HepG2 (cell line): Measurements from ENCODE around the gene DDX24. TPM values are rescaled to one million over a fixed set of nuclear protein-coding genes. Genes with fewer than 3 reads are reported as not detected.

Source experiments
- ATAC-seq: fragments of 200-7000 bp; cut with Tn5 transposase; 3 replicates; pipeline ENCODE4 v1.9.1; 2020; ENCODE audit warnings: mild to moderate bottlenecking, moderate library complexity
- BruUV-seq: library from RNA; stranded (reverse); fragments of 400-500 nt; replicated peaks from 2 replicates; lab custom pipeline; 2021; lab: Mats Ljungman, UMichigan
- CTCF ChIA-PET: fragments of 300-600 bp; formaldehyde crosslinking; extraction: SDS; loops from one replicate; lab custom pipeline; 2021; ENCODE audit warnings: low total read pairs, inconsistent platforms, low intra/inter-chr PET ratio; lab: Yijun Ruan, JAX
- POLR2A ChIA-PET: fragments of 350-600 bp; sonication (Branson Sonifier 250); formaldehyde crosslinking; loops from one replicate; lab custom pipeline; 2020; ENCODE audit warnings: antibody characterized with exemption, inconsistent platforms; lab: Yijun Ruan, JAX
- DNase-seq: peaks from one replicate; pipeline ENCODE4 v3.0.0-alpha.2; 2015; ENCODE audit warnings: low spot score
- FAIRE-seq: peaks from 3 replicates; lab custom pipeline; 2011; peaks lifted over from hg19 to GRCh38; lab: Jason Lieb, UNC
- H2AFZ ChIP-seq: one replicate; pipeline ENCODE4 v1.6.1; 2011; ENCODE audit warnings: low read length, inconsistent platforms
- H3K27ac ChIP-seq: fragments of 300-600 bp; 3 replicates; pipeline ENCODE4 v1.8.0; 2011; ENCODE audit warnings: mixed run types, mild to moderate bottlenecking, mixed read lengths, low read length, inconsistent platforms; ENCODE audit not compliant: insufficient read depth; ENCODE audit errors: extremely low read length
- H3K27me3 ChIP-seq, 2 experiments: fragments of 200-600 bp in 1 of 2; 2 replicates in 1 of 2; 3 replicates in 1 of 2; pipeline versions ENCODE4 v1.6.0 to v1.8.0; 2011; ENCODE audit warnings: low read length in 2 of 2, mild to moderate bottlenecking in 2 of 2, moderate library complexity in 2 of 2, inconsistent platforms in 1 of 2; ENCODE audit not compliant: insufficient read depth in 2 of 2, control insufficient read depth in 1 of 2
- H3K36me3 ChIP-seq, 2 experiments: fragments of 200-600 bp in 1 of 2; replicated peaks in 1 of 2; 2 replicates in 1 of 2; 3 replicates in 1 of 2; pipeline versions ENCODE4 v1.5.1 to v1.8.0; 2011; ENCODE audit warnings: low read length in 2 of 2, inconsistent platforms in 1 of 2; ENCODE audit not compliant: insufficient read depth in 2 of 2, control insufficient read depth in 1 of 2
- H3K4me1 ChIP-seq: 2 replicates; pipeline ENCODE4 v1.5.1; 2012; ENCODE audit warnings: low read length, inconsistent platforms; ENCODE audit not compliant: insufficient read depth
- H3K4me2 ChIP-seq: 2 replicates; pipeline ENCODE4 v1.6.0; 2011; ENCODE audit warnings: low read depth, low read length, inconsistent platforms
- H3K4me3 ChIP-seq, 3 experiments: fragments of 200-600 bp in 1 of 3; sonication (generic), shearing (Covaris generic) in 1 of 3; replicated peaks in 1 of 3; 2 replicates each; pipeline ENCODE4 v1.5.1; 2011 to 2016; ENCODE audit warnings: low read length in 3 of 3, inconsistent platforms in 2 of 3, low read depth in 2 of 3, mild to moderate bottlenecking in 2 of 3, control low read depth in 1 of 3, mixed read lengths in 1 of 3; ENCODE audit not compliant: insufficient read depth in 1 of 3
- H3K79me2 ChIP-seq: one replicate; pipeline ENCODE4 v1.6.1; 2011; ENCODE audit warnings: low read length, inconsistent platforms; ENCODE audit not compliant: insufficient read depth
- H3K9ac ChIP-seq: 2 replicates; pipeline ENCODE4 v1.6.0; 2011; ENCODE audit warnings: mild to moderate bottlenecking, low read depth, low read length, inconsistent platforms; ENCODE audit not compliant: insufficient read depth
- H3K9me3 ChIP-seq: 2 replicates; pipeline ENCODE4 v1.5.1; 2012; ENCODE audit warnings: mild to moderate bottlenecking, low read length
- H4K20me1 ChIP-seq: 2 replicates; pipeline ENCODE4 v1.6.0; 2011; ENCODE audit warnings: inconsistent platforms, mild to moderate bottlenecking, low read length, moderate library complexity; ENCODE audit not compliant: insufficient read depth
- BRF2 ChIP-seq: sonication (generic); formaldehyde crosslinking; IDR thresholded peaks from 2 replicates; pipeline ENCODE4 v1.8.1; 2022; ENCODE audit warnings: mild to moderate bottlenecking, missing genetic modification reagents
- HNRNPK ChIP-seq: fragments of 200-400 bp; formaldehyde crosslinking; IDR thresholded peaks from 2 replicates; pipeline ENCODE4 v1.6.1; 2018; ENCODE audit warnings: low read length, low read depth, moderate library complexity, mild to moderate bottlenecking; ENCODE audit not compliant: poor library complexity, severe bottlenecking
- MBD4 ChIP-seq: IDR thresholded peaks from 2 replicates; pipeline ENCODE4 v1.6.1; 2012; ENCODE audit warnings: low read length, inconsistent platforms, borderline replicate concordance
- ONECUT2 ChIP-seq: sonication (generic); formaldehyde crosslinking; IDR thresholded peaks from 2 replicates; pipeline ENCODE4 v1.4.0; 2020; ENCODE audit warnings: missing genetic modification reagents
- PATZ1 ChIP-seq: sonication (generic); formaldehyde crosslinking; IDR thresholded peaks from 2 replicates; pipeline ENCODE4 v1.4.0; 2020; ENCODE audit warnings: missing genetic modification reagents
- PCBP1 ChIP-seq: fragments of 200-400 bp; formaldehyde crosslinking; IDR thresholded peaks from 2 replicates; pipeline ENCODE4 v1.6.1; 2017; ENCODE audit warnings: mild to moderate bottlenecking, low read depth, low read length, borderline replicate concordance
- RNF2 ChIP-seq: fragments of 450-650 bp; conservative IDR thresholded peaks from 2 replicates; pipeline ENCODE4 v1.6.1; 2016; ENCODE audit warnings: low read depth
- SP5 ChIP-seq: IDR thresholded peaks from 2 replicates; pipeline ENCODE4 v1.6.1; 2016; ENCODE audit warnings: low read depth, borderline replicate concordance
- THAP11 ChIP-seq: IDR thresholded peaks from 2 replicates; pipeline ENCODE4 v1.6.1; 2016; ENCODE audit warnings: missing biosample characterization, missing genetic modification reagents
- ZFX ChIP-seq: sonication (generic); formaldehyde crosslinking; IDR thresholded peaks from 2 replicates; pipeline ENCODE4 v1.4.0; 2020; ENCODE audit warnings: mild to moderate bottlenecking, low read depth, missing genetic modification reagents, moderate library complexity
- WGBS: methylation state at CpG from one replicate; pipeline ENCODE4 v1.1.6; 2017; ENCODE audit warnings: low lambda C conversion rate; 5-methylcytosine and 5-hydroxymethylcytosine counted together
- in situ Hi-C: cut with HindIII; loops from 2 replicates; pipeline ENCODE4 v1.10.0; 2017; ENCODE audit warnings: low pct_unique_long_range_greater_than_20kb; ENCODE audit not compliant: extremely low pct_ligation_motif_present
- intact Hi-C: fragments of 100-400 bp; cut with micrococcal nuclease; formaldehyde crosslinking; loops from one replicate; pipeline ENCODE4 v1.10.0; 2022; ENCODE audit not compliant: unreplicated experiment
- polyA plus RNA-seq, 8 experiments: library from polyadenylated mRNA; depleted of rRNA in 3 of 8; stranded (reverse) in 7 of 8; unstranded in 1 of 8; fragments of >200 nt; fragmentation: Illumina TruSeq in 4 of 8; extraction: Trizol in 4 of 8; gene quantifications; 2 replicates each; pipeline versions ENCODE4 v1.2.1 to v1.2.3, GENCODE V29; 2011 to 2016; ENCODE audit warnings: low read depth in 4 of 8, missing spikeins in 1 of 8, mixed read lengths in 1 of 8; ENCODE audit not compliant: insufficient read depth in 1 of 8
- total RNA-seq, 5 experiments: library from RNA; depleted of rRNA; stranded (reverse); fragments of >200 nt; fragmentation: Illumina TruSeq; extraction: Trizol; gene quantifications; 2 replicates each; pipeline ENCODE4 v1.2.3, GENCODE V29; 2016; ENCODE audit warnings: low read depth in 1 of 5

DDX24 gene
- total and polyA plus RNA-seq, 2 of the 13 experiments (the other 11 are each of a cell fraction or from before 2014, with no cell fraction given) = 67.3 to 149 TPM

GRCh38 chr14:94011795-94012194 is 69.2 kb downstream of the DDX24 start:
- Histone ChIP-seq H3K9me3 (no peaks in the 10 kb centered on the region), H3K9ac (no peak overlapping the region), H3K4me1 (peaks cover 26% of the 10 kb centered on the region), H3K36me3 (no peaks in the 10 kb centered on the region), H4K20me1 (no peaks in the 10 kb centered on the region), H2AFZ (no peak overlapping the region), H3K79me2 (no peaks in the 10 kb centered on the region), H3K4me3 (no peak overlapping the region), H3K27me3 (peaks cover 3 to 12% of the 10 kb centered on the region in 2 experiments; a peak in 3 of 5 replicates), H3K4me2 (no peak overlapping the region), H3K27ac (no peak overlapping the region)
- ATAC-seq = no peak
- in situ Hi-C loops = no loop called here
- intact Hi-C loops = no loop called here
- FAIRE-seq = no peak
- no peak for DNase-seq
- BruUV-seq = no TSS peak
- TF ChIP-seq PCBP1 = 0 out of 2 replicates have a peak, but pooled peaks have one; percentile 52
- TF ChIP-seq MBD4 = no peak
- TF ChIP-seq HNRNPK = peak; percentile 95
- no peak for TF ChIP-seq PATZ1
- POLR2A ChIA-PET = interaction anchor here (1.5 kb wide), 1 partner anchor 10 kb away, joined by 9 read pairs; no protein-coding TSS in a partner anchor
- WGBS = 31% methylated on average over 2 of the region's 2 CpGs
- CTCF ChIA-PET = no interaction called here

- ChIA-PET CTCF (no interaction called here), POLR2A (interaction anchor here (1.1 kb wide), 1 partner anchor 15 kb away, joined by 3 read pairs; the partner anchor contains the start of gene OTUB2)
- Histone ChIP-seq H3K9me3 (no peaks in the 10 kb centered on the region), H3K79me2 (no peaks in the 10 kb centered on the region), H4K20me1 (no peaks in the 10 kb centered on the region), H2AFZ (no peak overlapping the region), H3K4me2 (peak overlapping the region; percentile 29; the same call in 1 of the 2 replicates), H3K27ac (no peak overlapping the region), H3K36me3 (no peaks in the 10 kb centered on the region), H3K4me3 (no peak overlapping the region), H3K27me3 (peaks cover 0 to 4% of the 10 kb centered on the region in 2 experiments; a peak in 3 of 5 replicates), H3K9ac (no peak overlapping the region), H3K4me1 (peaks cover 26% of the 10 kb centered on the region)
- no TSS peak for BruUV-seq
- DNase-seq = no peak
- no peak for TF ChIP-seq THAP11 (CRISPR knock-in tag)
- no peak for TF ChIP-seq ONECUT2 (CRISPR knock-in tag)
- TF ChIP-seq BRF2 = no peak
- TF ChIP-seq RNF2 = no peak
- TF ChIP-seq ZFX (CRISPR knock-in tag) = no peak
- no peak for TF ChIP-seq SP5
- no peak; the same call in 1 of the 3 replicates for ATAC-seq
- WGBS = 83% methylated on average over 6 of the region's 6 CpGs
- intact Hi-C loops = no loop called here
- FAIRE-seq = no peak
- in situ Hi-C loops = no loop called here
These were observed 70.4 kb downstream of the DDX24 start for GRCh38 chr14:94010625-94011024.
